Epithelial cell of esophagus (primary cell): ENCODE data around the gene TCIRG1.
A peak's percentile ranks its signal among the peaks of the same experiment; 100 is the strongest.

Source experiments
- DNase-seq: peaks from one replicate; pipeline ENCODE4 v3.0.0; 2010; ENCODE audit warnings: low read depth
- H3K4me3 ChIP-seq: 2 replicates; pipeline ENCODE4 v1.5.1; 2011; ENCODE audit warnings: mild to moderate bottlenecking, low read length, control low read depth
- TF ChIP-seq, protein P1 (sequence below): IDR thresholded peaks from 2 replicates; pipeline ENCODE4 v1.5.1; 2011; ENCODE audit warnings: low read depth, mild to moderate bottlenecking, low read length, control low read depth, inconsistent platforms; ENCODE audit not compliant: insufficient read depth; ENCODE audit errors: missing control alignments

Gene TCIRG1

DNA sequence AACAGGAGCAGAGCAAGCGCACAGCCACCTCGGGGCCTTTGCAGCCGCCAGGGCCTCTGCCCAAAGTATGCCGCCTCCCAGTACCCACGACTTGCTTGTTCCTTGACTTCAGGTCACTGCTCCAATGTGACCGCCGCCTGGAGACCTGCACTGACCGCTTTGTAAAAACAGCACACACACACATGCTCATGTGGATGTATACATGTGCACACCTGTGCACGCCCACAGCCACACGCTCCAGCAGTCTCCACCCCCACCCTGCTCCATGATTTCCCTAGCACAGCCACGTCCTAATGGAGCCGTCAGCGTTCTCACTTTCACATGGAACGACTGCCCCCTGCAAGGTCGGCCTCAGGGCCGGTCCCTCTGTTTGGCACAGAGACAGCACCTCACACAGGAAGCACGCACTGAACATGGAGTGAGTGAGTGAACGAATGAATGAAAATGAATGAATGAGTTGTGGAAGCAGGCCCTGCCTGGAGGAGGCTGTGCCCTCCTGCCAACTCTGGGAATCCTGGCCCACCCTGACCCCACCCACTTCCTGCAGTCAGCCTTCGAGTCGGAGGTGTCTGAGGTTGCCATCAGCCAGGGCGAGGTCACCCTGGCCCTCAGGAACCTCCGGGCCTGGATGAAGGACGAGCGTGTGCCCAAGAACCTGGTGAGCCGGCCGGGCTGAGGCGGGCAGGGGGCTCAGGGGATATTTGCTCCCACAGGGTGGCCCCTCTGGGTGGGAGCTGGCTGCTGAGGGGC, 20.7 kb upstream of the TCIRG1 start:
- TF ChIP-seq, protein P1, sequence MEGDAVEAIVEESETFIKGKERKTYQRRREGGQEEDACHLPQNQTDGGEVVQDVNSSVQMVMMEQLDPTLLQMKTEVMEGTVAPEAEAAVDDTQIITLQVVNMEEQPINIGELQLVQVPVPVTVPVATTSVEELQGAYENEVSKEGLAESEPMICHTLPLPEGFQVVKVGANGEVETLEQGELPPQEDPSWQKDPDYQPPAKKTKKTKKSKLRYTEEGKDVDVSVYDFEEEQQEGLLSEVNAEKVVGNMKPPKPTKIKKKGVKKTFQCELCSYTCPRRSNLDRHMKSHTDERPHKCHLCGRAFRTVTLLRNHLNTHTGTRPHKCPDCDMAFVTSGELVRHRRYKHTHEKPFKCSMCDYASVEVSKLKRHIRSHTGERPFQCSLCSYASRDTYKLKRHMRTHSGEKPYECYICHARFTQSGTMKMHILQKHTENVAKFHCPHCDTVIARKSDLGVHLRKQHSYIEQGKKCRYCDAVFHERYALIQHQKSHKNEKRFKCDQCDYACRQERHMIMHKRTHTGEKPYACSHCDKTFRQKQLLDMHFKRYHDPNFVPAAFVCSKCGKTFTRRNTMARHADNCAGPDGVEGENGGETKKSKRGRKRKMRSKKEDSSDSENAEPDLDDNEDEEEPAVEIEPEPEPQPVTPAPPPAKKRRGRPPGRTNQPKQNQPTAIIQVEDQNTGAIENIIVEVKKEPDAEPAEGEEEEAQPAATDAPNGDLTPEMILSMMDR, result no peak
- no peak for DNase-seq
- H3K4me3 ChIP-seq, result no peak overlapping the region

DNA sequence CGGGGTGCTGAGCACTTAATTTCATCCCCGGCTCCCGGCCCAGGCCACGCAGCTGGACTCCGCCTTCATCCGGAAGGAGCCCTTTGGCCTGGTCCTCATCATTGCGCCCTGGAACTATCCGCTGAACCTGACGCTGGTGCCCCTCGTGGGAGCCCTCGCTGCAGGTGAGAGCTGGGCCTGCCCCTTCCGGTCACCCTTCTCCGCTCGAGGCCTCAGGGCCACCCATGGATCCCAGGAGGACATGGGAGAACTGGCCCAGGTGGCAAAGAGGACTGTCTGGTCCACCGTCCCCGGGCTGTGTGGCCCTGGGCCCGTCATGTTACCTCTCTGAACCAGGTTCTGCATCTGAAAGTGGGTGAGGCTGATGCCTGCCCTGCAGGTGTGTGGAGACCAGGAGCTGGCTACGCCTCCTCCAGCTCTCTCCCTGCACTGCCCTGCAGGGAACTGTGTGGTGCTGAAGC, 20.1 kb upstream of the TCIRG1 start:
- DNase-seq, result no peak
- TF ChIP-seq, protein P1, result no peak
- H3K4me3 ChIP-seq, result no peak overlapping the region

DNA sequence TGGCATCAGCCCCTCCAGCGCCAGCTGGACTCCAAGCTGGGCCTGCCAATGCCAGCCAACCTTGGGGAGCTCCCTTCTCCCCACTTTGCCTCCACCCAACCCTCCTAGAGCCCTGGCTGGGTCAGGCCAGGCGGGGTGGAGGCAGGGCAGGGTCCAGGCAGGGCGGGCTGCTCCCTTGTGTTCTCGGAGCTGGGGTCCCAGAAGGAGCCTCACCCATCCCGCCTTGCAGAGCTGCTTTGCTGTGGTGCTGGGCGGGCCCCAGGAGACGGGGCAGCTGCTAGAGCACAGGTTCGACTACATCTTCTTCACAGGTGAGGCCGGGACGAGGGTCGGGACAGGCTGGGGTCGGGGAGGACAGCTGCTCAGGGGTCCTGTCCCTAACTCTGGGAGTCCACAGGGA, 19.3 kb upstream of the TCIRG1 start:
- TF ChIP-seq, protein P1, result no peak
- H3K4me3 ChIP-seq, result no peak overlapping the region

DNA sequence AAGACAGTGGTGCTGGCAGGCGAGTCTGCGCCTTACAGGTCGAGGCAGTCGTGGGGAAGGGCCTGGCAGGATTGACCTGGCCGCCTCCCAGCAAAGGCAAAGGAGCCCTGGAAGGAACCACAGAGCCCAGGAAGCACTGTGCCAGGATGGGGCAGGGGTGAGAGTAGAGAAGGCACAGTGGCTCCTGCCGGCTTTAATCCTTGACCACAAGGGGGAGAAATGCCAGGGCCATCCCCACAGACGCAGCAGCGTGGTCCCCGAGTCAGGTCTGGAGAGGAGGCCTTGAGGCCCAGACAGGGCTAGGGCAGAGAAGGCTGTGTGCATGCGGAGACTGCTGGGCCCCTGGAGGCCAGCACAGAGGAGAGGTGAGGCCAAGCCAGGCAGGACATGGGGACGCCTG, 18.2 kb upstream of the TCIRG1 start:
- no peak overlapping the region for H3K4me3 ChIP-seq
- DNase-seq, result no peak
- TF ChIP-seq, protein P1, result peak; percentile 28

More for the DNA sequence above, 19.3 kb upstream of the TCIRG1 start:
- DNase-seq, result no peak

DNA sequence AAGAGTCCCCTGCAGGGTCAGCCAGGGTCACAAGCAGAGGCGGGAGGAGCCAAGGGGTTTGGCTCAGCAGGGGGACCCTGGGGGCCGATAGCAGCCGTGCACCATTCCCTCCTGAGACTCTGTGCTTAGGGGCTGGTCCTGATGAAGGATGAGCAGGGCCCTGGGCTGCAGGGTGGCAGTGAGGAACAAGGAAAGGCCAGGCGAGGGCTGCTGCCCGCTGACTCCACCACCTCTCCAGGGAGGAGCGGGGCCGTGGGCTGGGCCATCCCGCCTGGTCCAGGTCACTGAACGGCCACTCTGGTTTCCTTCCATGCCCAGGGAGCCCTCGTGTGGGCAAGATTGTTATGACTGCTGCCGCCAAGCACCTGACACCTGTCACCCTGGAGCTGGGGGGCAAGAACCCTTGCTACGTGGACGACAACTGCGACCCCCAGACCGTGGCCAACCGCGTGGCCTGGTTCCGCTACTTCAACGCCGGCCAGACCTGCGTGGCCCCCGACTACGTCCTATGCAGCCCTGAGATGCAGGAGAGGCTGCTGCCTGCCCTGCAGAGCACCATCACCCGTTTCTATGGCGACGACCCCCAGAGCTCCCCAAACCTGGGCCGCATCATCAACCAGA, 17.5 kb upstream of the TCIRG1 start:
- no peak overlapping the region for H3K4me3 ChIP-seq
- peak; percentile 42 for DNase-seq
- TF ChIP-seq, protein P1, result peak; percentile 53

DNA sequence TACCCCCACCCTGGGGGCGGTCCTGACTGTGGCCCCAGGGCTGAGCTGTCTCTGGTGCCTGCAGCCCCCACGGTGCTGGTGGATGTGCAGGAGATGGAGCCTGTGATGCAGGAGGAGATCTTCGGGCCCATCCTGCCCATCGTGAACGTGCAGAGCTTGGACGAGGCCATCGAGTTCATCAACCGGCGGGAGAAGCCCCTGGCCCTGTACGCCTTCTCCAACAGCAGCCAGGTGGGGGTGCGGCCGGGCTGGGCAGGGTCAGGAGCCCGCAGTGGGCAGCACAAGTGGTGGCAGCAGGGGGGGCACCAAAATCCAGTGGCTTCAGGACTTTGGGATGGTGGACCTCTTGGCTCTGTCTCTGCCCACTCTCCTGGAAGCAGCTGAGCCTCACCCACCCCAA, 16.3 kb upstream of the TCIRG1 start:
- no peak for DNase-seq
- TF ChIP-seq, protein P1, result no peak
- H3K4me3 ChIP-seq, result no peak overlapping the region
